OCI-M2 (cell line): ENCODE data around the gene OR2A5.
"Not testable (repeated sequence)": the region's sequence is repeated elsewhere in the genome, so short reads cannot be mapped to it uniquely, and the experiment has no call there.

Experiments used
- DNase-seq: peaks from one replicate; lab custom pipeline; 2025; ENCODE audit not compliant: unreplicated experiment; lab: John Stamatoyannopoulos, UW

Gene OR2A5

GRCh38 chr7:144048648-144049047 is at the start of gene OR2A5:
TSS of gene OR2A5 (plus strand) at chr7:144048948. CDS start at chr7:144050402, 1,454 bp downstream.
- DNase-seq: no peak

GRCh38 chr7:144000020-144000419 is 48.7 kb upstream of the OR2A5 start, which contains the start of gene OR6B1:
TSS of gene OR6B1 (plus strand) at chr7:144000320. CDS start at chr7:144003997, 3,677 bp downstream.
- no peak for DNase-seq

GRCh38 chr7:144001543-144001942 is 47.2 kb upstream of the OR2A5 start:
- DNase-seq: no peak

- no peak for DNase-seq
Observed at GRCh38 chr7:144004703-144005102, 44.0 kb upstream of the OR2A5 start.

GRCh38 chr7:144006029-144006691 is 42.6 kb upstream of the OR2A5 start:
- DNase-seq: no peak

- no peak for DNase-seq
Observed at GRCh38 chr7:144006692-144007042, 42.1 kb upstream of the OR2A5 start.

GRCh38 chr7:144009361-144009760 is 39.4 kb upstream of the OR2A5 start:
- DNase-seq: no peak

GRCh38 chr7:144010061-144010460 is 38.7 kb upstream of the OR2A5 start:
- DNase-seq: not testable (repeated sequence)

GRCh38 chr7:144010821-144011220 is 37.9 kb upstream of the OR2A5 start:
- not testable (repeated sequence) for DNase-seq

GRCh38 chr7:144011458-144012230 is 37.1 kb upstream of the OR2A5 start:
- DNase-seq: no peak

- no peak for DNase-seq
Observed at GRCh38 chr7:144018065-144018464, 30.7 kb upstream of the OR2A5 start.

- DNase-seq: no peak
Observed at GRCh38 chr7:144019457-144019856, 29.3 kb upstream of the OR2A5 start.

GRCh38 chr7:144020340-144020739 is 28.4 kb upstream of the OR2A5 start:
- no peak for DNase-seq

GRCh38 chr7:144022169-144022568 is 26.6 kb upstream of the OR2A5 start:
- DNase-seq: no peak

- no peak for DNase-seq
Observed at GRCh38 chr7:144023171-144023827, 25.4 kb upstream of the OR2A5 start.

- DNase-seq: no peak
Observed at GRCh38 chr7:144024213-144024612, 24.5 kb upstream of the OR2A5 start.

- no peak for DNase-seq
Observed at GRCh38 chr7:144026203-144026883, 22.4 kb upstream of the OR2A5 start.

GRCh38 chr7:144027070-144027469 is 21.7 kb upstream of the OR2A5 start:
- no peak for DNase-seq

- DNase-seq: no peak
Observed at GRCh38 chr7:144027974-144028373, 20.8 kb upstream of the OR2A5 start.

- no peak for DNase-seq
Observed at GRCh38 chr7:144028547-144028946, 20.2 kb upstream of the OR2A5 start.

GRCh38 chr7:144032516-144032915 is 16.2 kb upstream of the OR2A5 start:
- DNase-seq: no peak
